PC-3 (cell line): Measurements from ENCODE around the gene OR10A3. TPM values are rescaled to one million over a fixed set of nuclear protein-coding genes. Genes with fewer than 3 reads are reported as not detected.

Experiments
- ATAC-seq: fragments of 200-7000 bp; cut with Tn5 transposase; 2 replicates; pipeline ENCODE4 v1.9.1; 2020; ENCODE audit warnings: mild to moderate bottlenecking, moderate library complexity
- BruUV-seq: library from RNA; stranded (reverse); fragments of 400-500 nt; replicated peaks from 2 replicates; lab custom pipeline; 2021; lab: Mats Ljungman, UMichigan
- CTCF ChIA-PET: fragments of 300-600 bp; sonication (Branson Sonifier 250); formaldehyde crosslinking; loops from one replicate; lab custom pipeline; 2022; ENCODE audit warnings: antibody characterized with exemption; lab: Charles Lee
- POLR2A ChIA-PET: fragments of 300-600 bp; sonication (Branson Sonifier 250); formaldehyde crosslinking; loops from one replicate; lab custom pipeline; 2022; ENCODE audit warnings: antibody characterized with exemption; ENCODE audit not compliant: unreplicated experiment; lab: Charles Lee
- DNase-seq: peaks from one replicate; pipeline ENCODE4 v3.0.0-alpha.2; 2015
- H2AFZ ChIP-seq: fragments of 300-600 bp; sonication (generic); 2 replicates; pipeline ENCODE4 v1.6.0; 2016; ENCODE audit warnings: antibody characterized with exemption, low read length
- H3F3A ChIP-seq: fragments of 300-600 bp; sonication (generic); one replicate; pipeline ENCODE4 v1.6.0; 2017; ENCODE audit warnings: antibody characterized with exemption, low read length, control low read depth, mild to moderate bottlenecking; ENCODE audit not compliant: unreplicated experiment
- H3K27ac ChIP-seq: fragments of 300-600 bp; sonication (generic); 2 replicates; pipeline ENCODE4 v1.5.1; 2016; ENCODE audit warnings: mild to moderate bottlenecking, low read length
- H3K27me3 ChIP-seq: fragments of 300-600 bp; sonication (generic); 2 replicates; pipeline ENCODE4 v1.6.1; 2016; ENCODE audit warnings: low read length, mixed read lengths
- H3K36me3 ChIP-seq: fragments of 300-600 bp; sonication (generic); 2 replicates; pipeline ENCODE4 v1.6.1; 2016; ENCODE audit warnings: low read depth, mixed run types, low read length, mixed read lengths
- H3K4me1 ChIP-seq: fragments of 300-600 bp; sonication (generic); 2 replicates; pipeline ENCODE4 v1.5.1; 2016; ENCODE audit warnings: low read length; ENCODE audit not compliant: insufficient read depth
- H3K4me2 ChIP-seq: fragments of 300-600 bp; sonication (generic); 2 replicates; pipeline ENCODE4 v1.6.0; 2016; ENCODE audit warnings: low read length
- H3K4me3 ChIP-seq: fragments of 300-600 bp; sonication (generic); 2 replicates; pipeline ENCODE4 v1.5.1; 2016; ENCODE audit warnings: mild to moderate bottlenecking, low read length, mixed read lengths
- H3K79me2 ChIP-seq: fragments of 300-600 bp; sonication (generic); 2 replicates; pipeline ENCODE4 v1.6.1; 2017; ENCODE audit warnings: low read length, mixed read lengths
- H3K9ac ChIP-seq: fragments of 300-600 bp; sonication (generic); 2 replicates; pipeline ENCODE4 v1.6.0; 2016; ENCODE audit warnings: mild to moderate bottlenecking, low read length
- H3K9me2 ChIP-seq: fragments of 300-600 bp; sonication (generic); replicated peaks from 2 replicates; pipeline ENCODE4 v1.6.1; 2016; ENCODE audit warnings: mixed run types, low read length, mixed read lengths
- H3K9me3 ChIP-seq: fragments of 300-600 bp; sonication (generic); 2 replicates; pipeline ENCODE4 v1.6.1; 2016; ENCODE audit warnings: low read length, mixed read lengths
- H4K20me1 ChIP-seq: fragments of 300-600 bp; sonication (generic); 2 replicates; pipeline ENCODE4 v1.6.1; 2016; ENCODE audit warnings: low read length, mixed read lengths
- EZH2 ChIP-seq: fragments of 300-600 bp; sonication (generic); IDR thresholded peaks from one replicate; pipeline ENCODE4 v1.6.1; 2017; ENCODE audit warnings: antibody characterized with exemption, mild to moderate bottlenecking, low read length; ENCODE audit not compliant: unreplicated experiment
- EZH2phosphoT487 ChIP-seq: fragments of 300-600 bp; sonication (generic); IDR thresholded peaks from 2 replicates; pipeline ENCODE4 v1.6.1; 2018; ENCODE audit warnings: mild to moderate bottlenecking, antibody characterized with exemption, low read length, borderline replicate concordance
- intact Hi-C: fragments of 100-400 bp; cut with micrococcal nuclease; formaldehyde crosslinking; loops from 2 replicates; pipeline ENCODE4 v1.9.0; 2023
- total RNA-seq: library from RNA; depleted of rRNA; stranded (reverse); fragments of >200 nt; gene quantifications from 2 replicates; pipeline ENCODE4 v1.2.3, GENCODE V29; 2014
- TF ChIP-seq, protein P1 (sequence below): fragments of 300-600 bp; sonication (generic); conservative IDR thresholded peaks from 2 replicates; pipeline ENCODE4 v1.5.1; 2017; ENCODE audit warnings: antibody characterized with exemption, low read depth, mild to moderate bottlenecking, low read length

OR10A3 gene
- total RNA-seq, 1 experiment from 2014 or later = not detected

DNA sequence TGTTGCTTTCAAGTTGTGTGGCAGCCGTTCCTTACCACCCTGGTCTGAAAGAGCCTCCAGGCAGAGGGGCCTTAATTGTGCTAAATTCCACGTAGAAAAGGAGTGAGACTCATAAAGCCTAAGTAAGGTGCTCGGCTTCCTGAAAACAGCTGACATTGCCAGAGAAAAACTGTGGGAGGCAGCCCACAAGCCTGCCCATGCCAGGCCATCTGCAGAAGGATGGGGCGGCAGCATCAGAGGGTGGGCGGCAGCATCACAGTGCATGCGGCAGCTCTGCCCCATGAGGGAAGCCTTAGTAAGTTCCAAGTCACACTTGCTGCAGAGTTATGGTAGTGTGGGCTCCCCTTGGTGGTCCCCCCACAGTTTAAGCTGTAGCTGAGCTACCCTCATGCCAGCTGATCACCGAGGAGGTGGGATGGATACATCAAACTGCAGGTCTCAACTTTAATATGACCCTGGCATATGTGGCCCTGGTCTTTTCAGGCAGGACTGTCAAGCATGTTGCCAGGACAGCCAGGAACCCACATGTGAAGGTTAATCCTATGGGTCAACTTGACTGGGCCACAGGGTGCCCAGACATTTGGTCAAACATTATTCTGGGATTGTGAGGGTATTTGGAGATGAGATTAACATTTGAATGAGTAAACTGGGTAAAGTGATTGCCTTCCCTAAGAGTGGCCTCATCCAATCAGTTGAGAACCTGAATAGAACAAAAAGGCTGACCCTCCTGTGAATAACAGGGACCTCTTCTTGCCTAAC is 42.5 kb upstream of the OR10A3 start:
- H4K20me1 ChIP-seq = 0 out of 2 replicates have a peak, but pooled peaks cover 1% of the 10 kb centered on the region
- H3K4me3 ChIP-seq = no peak overlapping the region
- H3K9ac ChIP-seq = no peak overlapping the region
- DNase-seq = no peak
- no peak for ATAC-seq
- H3K9me2 ChIP-seq = no peaks in the 10 kb centered on the region
- BruUV-seq = no TSS peak
- H3K36me3 ChIP-seq = peaks cover 5% of the 10 kb centered on the region; the same call in 1 of the 2 replicates
- TF ChIP-seq, protein P1, sequence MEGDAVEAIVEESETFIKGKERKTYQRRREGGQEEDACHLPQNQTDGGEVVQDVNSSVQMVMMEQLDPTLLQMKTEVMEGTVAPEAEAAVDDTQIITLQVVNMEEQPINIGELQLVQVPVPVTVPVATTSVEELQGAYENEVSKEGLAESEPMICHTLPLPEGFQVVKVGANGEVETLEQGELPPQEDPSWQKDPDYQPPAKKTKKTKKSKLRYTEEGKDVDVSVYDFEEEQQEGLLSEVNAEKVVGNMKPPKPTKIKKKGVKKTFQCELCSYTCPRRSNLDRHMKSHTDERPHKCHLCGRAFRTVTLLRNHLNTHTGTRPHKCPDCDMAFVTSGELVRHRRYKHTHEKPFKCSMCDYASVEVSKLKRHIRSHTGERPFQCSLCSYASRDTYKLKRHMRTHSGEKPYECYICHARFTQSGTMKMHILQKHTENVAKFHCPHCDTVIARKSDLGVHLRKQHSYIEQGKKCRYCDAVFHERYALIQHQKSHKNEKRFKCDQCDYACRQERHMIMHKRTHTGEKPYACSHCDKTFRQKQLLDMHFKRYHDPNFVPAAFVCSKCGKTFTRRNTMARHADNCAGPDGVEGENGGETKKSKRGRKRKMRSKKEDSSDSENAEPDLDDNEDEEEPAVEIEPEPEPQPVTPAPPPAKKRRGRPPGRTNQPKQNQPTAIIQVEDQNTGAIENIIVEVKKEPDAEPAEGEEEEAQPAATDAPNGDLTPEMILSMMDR = no peak
- TF ChIP-seq EZH2phosphoT487 (no peak), EZH2 (no peak)
- peaks cover 19% of the 10 kb centered on the region for H3K79me2 ChIP-seq
- H2AFZ ChIP-seq = no peak overlapping the region
- intact Hi-C loops = no loop called here
- H3K4me1 ChIP-seq = peaks cover 15% of the 10 kb centered on the region
- H3K9me3 ChIP-seq = no peaks in the 10 kb centered on the region
- POLR2A ChIA-PET = no interaction called here
- no peaks in the 10 kb centered on the region for H3F3A ChIP-seq
- H3K27ac ChIP-seq = no peak overlapping the region
- CTCF ChIA-PET = no interaction called here
- H3K4me2 ChIP-seq = no peak overlapping the region
- H3K27me3 ChIP-seq = no peaks in the 10 kb centered on the region

DNA sequence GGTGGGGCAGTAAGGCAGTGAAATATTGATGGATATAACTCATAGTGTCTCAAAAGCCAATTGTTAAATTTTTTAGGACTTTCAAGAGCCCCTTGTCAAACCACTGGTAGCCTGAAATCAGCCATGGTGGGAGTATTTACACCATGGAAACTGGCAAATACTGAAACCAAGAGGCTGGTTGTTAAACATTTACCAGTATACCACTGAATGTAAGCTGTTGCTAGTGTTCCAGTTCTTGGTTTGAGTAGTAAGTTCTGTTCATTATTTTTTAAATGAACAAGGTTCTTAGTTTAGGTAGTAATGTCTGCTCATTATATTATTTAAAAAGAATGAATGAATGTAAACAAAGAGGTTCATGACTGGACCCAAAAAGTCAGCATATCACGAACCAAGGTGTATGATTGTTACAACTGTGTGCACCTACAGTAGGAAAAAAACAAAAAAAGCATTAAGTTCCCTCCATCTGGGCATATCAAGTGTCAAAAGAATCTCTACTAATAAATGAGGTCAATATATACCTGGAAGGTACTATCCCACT is 41.1 kb upstream of the OR10A3 start:
- Histone ChIP-seq H3K4me1 (peaks cover 10% of the 10 kb centered on the region), H3K9ac (no peak overlapping the region), H3K4me3 (no peak overlapping the region), H3K27ac (no peak overlapping the region), H3K27me3 (no peaks in the 10 kb centered on the region), H3K36me3 (no peaks in the 10 kb centered on the region), H3K9me2 (no peaks in the 10 kb centered on the region), H2AFZ (no peak overlapping the region), H3K79me2 (peaks cover 6% of the 10 kb centered on the region), H3K9me3 (no peaks in the 10 kb centered on the region), H4K20me1 (no peaks in the 10 kb centered on the region), H3F3A (no peaks in the 10 kb centered on the region), H3K4me2 (no peak overlapping the region)
- POLR2A ChIA-PET = no interaction called here
- TF ChIP-seq EZH2phosphoT487 = no peak
- no peak for TF ChIP-seq EZH2
- TF ChIP-seq, protein P1 = no peak
- CTCF ChIA-PET = no interaction called here
- DNase-seq (no peak), ATAC-seq (no peak)
- BruUV-seq = no TSS peak
- intact Hi-C loops = no loop called here
